HepG2 (cell line): ENCODE measurements around the gene TARS3.
A peak's percentile ranks its signal among the peaks of the same experiment; 100 is the strongest.

Source experiments
- EZH2 ChIP-seq: conservative IDR thresholded peaks from 2 replicates; pipeline ENCODE4 v1.6.1; 2012; ENCODE audit warnings: mild to moderate bottlenecking, low read depth, low read length, moderate library complexity
- HNF4A ChIP-seq: sonication (generic); formaldehyde crosslinking; IDR thresholded peaks from 2 replicates; pipeline ENCODE4 v1.4.0; 2020; ENCODE audit warnings: missing genetic modification reagents
- HOXD1 ChIP-seq: sonication (generic); formaldehyde crosslinking; IDR thresholded peaks from 2 replicates; pipeline ENCODE4 v1.5.0; 2020; ENCODE audit warnings: missing genetic modification reagents
- SP1 ChIP-seq, 2 experiments: fragments of 450-650 bp in 1 of 2; sonication (generic) in 1 of 2; formaldehyde crosslinking in 1 of 2; IDR thresholded peaks; 2 replicates each; pipeline versions ENCODE4 v1.4.0 to v1.6.1; 2016 to 2020; ENCODE audit warnings: missing genetic modification reagents in 1 of 2
- TF ChIP-seq, protein P1 (sequence below): IDR thresholded peaks from 2 replicates; pipeline ENCODE4 v1.6.1; 2016; ENCODE audit warnings: control low read depth
- TF ChIP-seq, protein P2 (sequence below): sonication (generic); formaldehyde crosslinking; IDR thresholded peaks from 2 replicates; pipeline ENCODE4 v1.8.1; 2023; ENCODE audit warnings: mild to moderate bottlenecking, missing genetic modification reagents

DNA sequence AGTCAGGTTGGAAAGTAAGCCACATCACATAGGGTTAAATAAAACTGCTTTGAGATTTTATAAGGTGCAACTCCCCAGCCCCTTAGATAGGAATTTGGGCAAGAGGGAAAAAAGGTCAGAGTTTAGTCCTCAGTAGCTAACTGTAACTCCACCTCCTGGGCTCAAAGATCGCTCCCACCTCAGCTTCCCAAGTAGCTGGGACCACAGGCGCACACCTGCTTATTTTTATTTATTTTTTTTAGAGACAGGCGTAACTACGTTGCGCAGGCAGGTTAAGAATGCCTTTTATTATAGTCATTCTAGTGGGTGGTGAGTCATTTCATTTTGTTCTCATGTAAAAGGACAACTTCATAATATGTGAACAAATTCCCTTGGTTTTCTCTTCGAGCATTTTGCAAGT, 86.8 kb downstream of the TARS3 start:
- TF ChIP-seq, protein P1, sequence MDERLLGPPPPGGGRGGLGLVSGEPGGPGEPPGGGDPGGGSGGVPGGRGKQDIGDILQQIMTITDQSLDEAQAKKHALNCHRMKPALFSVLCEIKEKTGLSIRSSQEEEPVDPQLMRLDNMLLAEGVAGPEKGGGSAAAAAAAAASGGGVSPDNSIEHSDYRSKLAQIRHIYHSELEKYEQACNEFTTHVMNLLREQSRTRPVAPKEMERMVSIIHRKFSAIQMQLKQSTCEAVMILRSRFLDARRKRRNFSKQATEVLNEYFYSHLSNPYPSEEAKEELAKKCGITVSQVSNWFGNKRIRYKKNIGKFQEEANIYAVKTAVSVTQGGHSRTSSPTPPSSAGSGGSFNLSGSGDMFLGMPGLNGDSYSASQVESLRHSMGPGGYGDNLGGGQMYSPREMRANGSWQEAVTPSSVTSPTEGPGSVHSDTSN (CRISPR knock-in tag): no peak
- TF ChIP-seq HOXD1 (CRISPR knock-in tag) (no peak), EZH2 (no peak), SP1 (IDR thresholded peaks at IDR 0.05) (no peak), SP1 (CRISPR knock-in tag; IDR thresholded peaks at IDR 0.05) (no peak), HNF4A (peak; percentile 24; the same call in 1 of the 2 replicates)
- TF ChIP-seq, protein P2, sequence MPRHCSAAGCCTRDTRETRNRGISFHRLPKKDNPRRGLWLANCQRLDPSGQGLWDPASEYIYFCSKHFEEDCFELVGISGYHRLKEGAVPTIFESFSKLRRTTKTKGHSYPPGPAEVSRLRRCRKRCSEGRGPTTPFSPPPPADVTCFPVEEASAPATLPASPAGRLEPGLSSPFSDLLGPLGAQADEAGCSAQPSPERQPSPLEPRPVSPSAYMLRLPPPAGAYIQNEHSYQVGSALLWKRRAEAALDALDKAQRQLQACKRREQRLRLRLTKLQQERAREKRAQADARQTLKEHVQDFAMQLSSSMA (CRISPR knock-in tag): no peak
